ENCODE measurements around the gene HOXB5. TPM values are rescaled to one million over a fixed set of nuclear protein-coding genes. Genes with fewer than 3 reads are reported as not detected.

The HOXB5 gene
- total and polyA plus RNA-seq, 12 donors, result 0.12 to 10.5 (median 3.6) TPM

GRCh38 chr17:48587276-48588073 is 6.1 kb downstream of the HOXB5 start:
- intact Hi-C loops (cut with DNase I), result no loop called here
- Histone ChIP-seq H3K36me3 (replicated peaks in 1 of 2) (no peaks in the 10 kb centered on the region), H3K27ac (peak overlapping the region in 2 of 5 donors; percentile 65 to 89), H3K9me3 (replicated peaks in 1 of 3) (no peaks in the 10 kb centered on the region), H3K4me1 (replicated peaks in 1 of 2) (peaks cover 0 to 42% of the 10 kb centered on the region in 2 donors), H3K27me3 (no peaks in the 10 kb centered on the region), H3K4me3 (no peak overlapping the region)
- DNase-seq, result no peak
- TF ChIP-seq CTCF (IDR thresholded peaks at IDR 0.05), result no peak
- no peak for TF ChIP-seq POLR2A (IDR thresholded peaks at IDR 0.05)
- 59 to 71% (median 63%) methylated on average over 5 of the region's 5 CpGs for WGBS, 4 donors

DNA sequence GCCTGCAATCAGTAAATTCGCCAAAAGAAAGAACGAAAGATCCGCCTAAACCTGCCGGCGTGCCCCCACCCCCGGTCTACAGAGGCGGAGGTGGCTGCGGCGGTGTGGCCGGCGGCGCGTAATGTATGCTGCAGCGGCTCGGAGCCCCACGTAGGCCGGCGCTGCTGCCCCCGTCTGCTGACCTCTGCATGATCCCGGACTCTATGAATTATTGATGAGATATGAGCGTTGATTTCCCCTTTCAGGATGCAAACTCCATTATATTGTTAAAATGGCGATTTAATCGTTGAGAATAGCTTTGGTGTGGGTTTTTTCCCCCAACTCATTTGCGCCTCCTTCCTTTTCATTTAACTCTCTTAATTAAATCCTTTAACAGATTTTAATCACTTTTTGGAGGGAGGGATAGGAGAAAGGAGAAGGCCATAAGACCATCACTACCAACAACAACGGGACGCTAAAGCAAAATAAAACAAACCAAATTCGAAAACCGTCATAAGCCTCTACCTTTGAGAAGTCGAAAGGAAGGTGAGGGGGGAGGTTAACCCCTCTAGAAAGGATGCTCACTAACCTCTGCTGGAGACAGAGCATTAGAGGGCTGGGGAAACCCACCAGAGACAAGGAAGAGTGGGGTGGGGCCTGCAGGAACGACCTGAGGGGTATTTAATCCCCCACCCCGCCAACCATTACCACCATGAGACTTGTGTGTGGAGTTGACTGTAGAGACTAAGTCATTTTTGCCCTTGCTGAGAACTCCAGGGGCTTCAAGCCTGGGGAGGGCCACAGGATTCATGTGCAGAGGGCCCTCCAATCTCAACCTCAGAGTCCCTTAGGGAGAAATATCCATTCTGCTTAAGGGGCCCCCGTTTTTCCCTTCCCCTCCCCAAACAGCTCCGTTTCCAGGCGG is 7.0 kb downstream of the HOXB5 start:
- H3K27ac ChIP-seq, result peak overlapping the region; percentile 46 to 89 (median 75)
- H3K4me1 ChIP-seq (replicated peaks in 1 of 2), result peaks cover 0 to 41% of the 10 kb centered on the region in 2 donors
- no peaks in the 10 kb centered on the region for H3K27me3 ChIP-seq

DNA sequence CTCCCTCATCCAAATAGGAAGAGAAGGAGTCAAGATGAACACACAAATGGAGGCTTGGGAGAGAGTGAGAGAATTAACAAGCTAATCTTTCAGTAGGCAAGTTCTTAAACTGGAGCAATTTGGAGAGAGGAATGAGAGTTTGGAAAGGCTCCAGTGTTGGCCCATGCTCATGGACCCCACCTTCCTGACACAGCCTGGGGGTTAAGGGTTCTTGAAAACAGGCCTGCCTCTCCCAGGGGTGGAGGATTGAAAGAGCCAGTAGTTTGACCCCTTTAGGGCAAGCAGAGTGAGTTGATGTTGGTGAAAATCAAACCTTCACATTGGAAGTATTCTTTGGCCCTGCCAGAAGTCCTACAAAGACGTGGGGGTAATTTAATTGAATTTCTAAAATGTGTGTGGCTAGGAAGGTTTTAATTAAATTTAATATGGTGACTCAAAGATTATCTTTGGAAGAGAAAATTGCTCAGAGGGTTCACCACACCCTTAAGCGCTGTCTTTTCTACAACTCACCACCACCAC is 9.3 kb downstream of the HOXB5 start:
- intact Hi-C loops (cut with DNase I), result no loop called here

More for the DNA sequence above, 7.0 kb downstream of the HOXB5 start:
- Histone ChIP-seq H3K9me3 (replicated peaks in 1 of 3) (no peaks in the 10 kb centered on the region), H3K36me3 (replicated peaks in 1 of 2) (no peaks in the 10 kb centered on the region), H3K4me3 (peak overlapping the region in 1 of 4 donors; percentile 63)
- no peak for TF ChIP-seq CTCF (IDR thresholded peaks at IDR 0.05)
- TF ChIP-seq POLR2A (IDR thresholded peaks at IDR 0.05), result no peak
- no peak for DNase-seq
- WGBS, 4 donors, result 47 to 53% (median 52%) methylated on average over 31 to 34 of the region's 34 CpGs
- intact Hi-C loops (cut with DNase I), result no loop called here

More for the DNA sequence above, 9.3 kb downstream of the HOXB5 start:
- 53 to 73% (median 64%) methylated on average over 2 of the region's 2 CpGs for WGBS, 4 donors
- Histone ChIP-seq H3K27me3 (no peaks in the 10 kb centered on the region), H3K9me3 (replicated peaks in 1 of 3) (no peaks in the 10 kb centered on the region), H3K4me3 (peak overlapping the region in 1 of 4 donors; percentile 63), H3K27ac (peak overlapping the region in 2 of 5 donors; percentile 17 to 86), H3K4me1 (replicated peaks in 1 of 2) (peaks cover 0 to 41% of the 10 kb centered on the region in 2 donors), H3K36me3 (replicated peaks in 1 of 2) (no peaks in the 10 kb centered on the region)
- TF ChIP-seq POLR2A (IDR thresholded peaks at IDR 0.05) (no peak), CTCF (IDR thresholded peaks at IDR 0.05) (no peak)
- no peak for DNase-seq
